CMK (cell line): Measurements from ENCODE around the gene ZNF727.
"Not testable (repeated sequence)": the region's sequence is repeated elsewhere in the genome, so short reads cannot be mapped to it uniquely, and the experiment has no call there.

ENCODE experiments used
- DNase-seq: peaks from one replicate; pipeline ENCODE4 v3.0.0-alpha.2; 2010; ENCODE audit warnings: low read depth

ZNF727 gene

GRCh38 chr7:64045301-64046040 is at the start of gene ZNF727:
ZNF727 (plus strand) TSS chr7:64045434; CDS start chr7:64045622, 188 bp downstream.
- DNase-seq = no peak

DNA sequence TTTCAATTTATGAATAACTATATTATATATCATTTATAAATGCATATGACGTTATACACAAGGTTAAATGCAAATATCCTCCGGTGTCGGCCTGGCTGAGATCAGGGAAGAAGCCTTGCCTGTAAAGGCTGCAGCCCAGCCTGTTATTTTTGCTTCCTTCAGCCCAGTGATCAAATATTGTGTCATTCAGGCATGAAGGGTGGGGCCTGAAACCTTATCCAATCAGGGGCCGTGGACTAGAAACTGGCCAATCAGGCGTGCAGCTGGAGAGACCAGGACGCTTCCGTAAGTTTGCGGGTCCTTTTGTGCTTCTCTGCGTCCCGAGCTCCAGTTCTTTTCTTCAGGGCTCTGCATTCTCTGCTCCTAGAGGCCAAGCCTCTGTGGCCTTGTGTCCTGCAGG is 46.7 kb upstream of the ZNF727 start, which contains the start of gene ZNF722:
TSS of gene ZNF722 (plus strand) at position 301 of the 400 bp plus-strand sequence. CDS start 113 bp downstream, outside the sequence.
- no peak for DNase-seq

DNA sequence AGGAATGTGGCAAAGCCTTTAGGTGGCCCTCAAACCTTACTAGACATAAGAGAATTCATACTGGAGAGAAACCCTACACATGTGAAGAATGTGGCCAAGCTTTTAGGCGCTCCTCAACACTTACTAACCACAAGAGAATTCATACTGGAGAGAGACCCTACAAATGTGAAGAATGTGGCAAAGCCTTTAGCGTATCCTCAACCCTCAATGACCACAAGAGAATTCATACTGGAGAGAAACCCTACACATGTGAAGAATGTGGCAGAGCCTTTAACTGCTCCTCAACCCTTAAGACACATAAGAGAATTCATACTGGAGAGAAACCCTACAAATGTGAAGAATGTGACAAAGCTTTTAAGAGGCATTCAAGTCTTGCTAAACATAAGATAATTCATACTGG is 29.7 kb upstream of the ZNF727 start:
- not testable (repeated sequence) for DNase-seq

DNA sequence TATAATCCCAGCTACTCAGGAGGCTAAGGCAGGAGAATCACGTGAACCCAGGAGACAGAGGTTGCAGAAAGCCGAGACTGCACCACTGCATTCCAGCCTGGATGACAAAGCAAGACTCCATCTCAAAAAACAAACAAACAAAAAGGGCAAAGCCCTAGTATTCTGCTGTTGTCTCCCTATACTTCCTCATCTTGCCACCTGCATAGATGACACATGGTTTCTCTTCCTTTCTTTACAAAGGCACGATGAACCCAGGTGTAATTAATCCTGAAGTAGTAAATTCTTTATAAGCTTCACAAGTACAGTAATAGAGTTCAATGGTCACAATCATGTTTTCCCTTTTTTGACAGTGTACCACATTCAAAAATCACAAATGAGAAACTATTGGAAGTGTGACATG is 9.8 kb upstream of the ZNF727 start:
- no peak for DNase-seq

- no peak for DNase-seq
Observed at GRCh38 chr7:64037095-64037494, 8.1 kb upstream of the ZNF727 start.

DNA sequence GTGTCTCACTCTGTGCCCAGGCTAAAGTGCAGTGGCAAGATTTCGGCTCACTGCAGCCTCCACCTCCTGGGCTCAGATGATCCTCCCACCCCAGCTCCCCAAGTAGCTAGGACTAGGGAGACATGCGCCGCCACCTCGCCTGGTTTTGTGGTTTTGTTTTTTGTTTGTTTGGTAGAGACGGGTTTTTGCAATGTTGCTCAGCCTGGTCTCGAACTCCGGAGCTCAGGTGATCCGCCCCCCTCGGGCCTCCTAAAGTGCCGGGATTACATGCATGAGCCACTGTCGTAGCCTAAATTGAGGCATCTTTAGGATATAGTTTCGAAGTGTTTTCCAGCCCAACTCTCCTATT is 781 bp downstream of the ZNF727 start:
- no peak for DNase-seq

DNA sequence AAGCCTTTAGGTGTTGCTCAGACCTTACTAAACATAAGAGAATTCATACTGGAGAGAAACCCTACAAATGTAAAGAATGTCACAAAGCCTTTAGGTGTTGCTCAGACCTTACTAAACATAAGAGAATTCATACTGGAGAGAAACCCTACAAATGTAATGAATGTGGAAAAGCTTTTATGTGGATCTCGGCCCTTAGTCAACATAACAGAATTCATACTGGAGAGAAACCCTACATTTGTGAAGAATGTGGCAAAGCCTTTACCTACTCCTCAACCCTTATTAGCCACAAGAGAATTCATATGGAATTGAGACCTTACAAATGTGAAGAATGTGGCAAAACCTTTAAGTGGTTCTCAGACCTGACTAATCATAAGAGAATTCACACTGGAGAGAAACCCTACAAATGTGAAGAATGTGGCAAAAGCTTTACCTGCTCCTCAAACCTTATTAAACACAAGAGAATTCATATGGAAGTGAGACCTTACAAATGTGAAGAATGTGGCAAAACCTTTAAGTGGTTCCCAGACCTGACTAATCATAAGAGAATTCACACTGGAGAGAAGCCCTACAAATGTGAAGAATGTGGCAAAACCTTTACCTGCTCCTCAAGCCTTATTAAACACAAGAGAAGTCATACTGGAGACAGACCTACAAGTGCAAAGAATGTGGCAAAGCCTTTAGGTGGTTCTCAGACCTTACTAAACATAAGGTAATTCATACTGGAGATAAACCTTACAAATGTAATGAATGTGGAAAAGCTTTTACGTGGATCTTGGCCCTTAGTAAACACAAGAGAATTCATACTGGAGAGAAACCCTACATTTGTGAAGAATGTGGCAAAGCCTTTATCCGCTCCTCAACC is 32.8 kb downstream of the ZNF727 start:
- not testable (repeated sequence) for DNase-seq

DNA sequence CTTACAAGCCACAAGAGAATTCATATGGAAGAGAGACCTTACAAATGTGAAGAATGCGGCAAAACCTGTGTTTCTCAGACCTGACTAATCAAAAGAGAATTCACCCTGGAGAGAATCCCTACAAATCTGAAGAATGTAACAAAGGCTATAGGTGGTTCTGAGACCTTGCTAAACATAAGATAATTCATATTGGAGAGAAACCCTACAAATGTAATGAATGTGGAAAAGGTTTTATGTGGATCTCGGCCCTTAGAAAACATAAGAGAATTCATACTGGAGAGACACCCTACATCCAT is 33.4 kb downstream of the ZNF727 start:
- DNase-seq = no peak

DNA sequence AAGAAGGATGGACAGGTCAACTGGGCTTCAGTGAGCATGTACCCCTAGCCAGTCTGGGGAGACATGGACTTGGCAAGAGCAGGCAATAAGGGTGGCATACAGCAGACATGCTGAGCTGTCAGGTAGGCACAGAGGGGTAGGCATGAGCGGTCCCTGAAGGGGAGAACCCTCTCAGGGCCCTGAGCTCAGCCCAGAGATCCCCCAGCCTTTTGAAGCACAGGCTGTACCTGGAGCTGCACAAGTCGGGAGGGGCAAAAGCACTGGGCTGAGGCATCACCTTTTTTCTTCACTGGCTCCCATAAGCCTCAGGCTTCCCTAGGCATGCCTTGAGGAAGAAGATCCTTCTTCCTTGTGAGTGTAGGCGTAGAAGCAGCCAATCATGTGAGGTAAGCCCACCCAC is 42.3 kb downstream of the ZNF727 start:
- DNase-seq = no peak

DNA sequence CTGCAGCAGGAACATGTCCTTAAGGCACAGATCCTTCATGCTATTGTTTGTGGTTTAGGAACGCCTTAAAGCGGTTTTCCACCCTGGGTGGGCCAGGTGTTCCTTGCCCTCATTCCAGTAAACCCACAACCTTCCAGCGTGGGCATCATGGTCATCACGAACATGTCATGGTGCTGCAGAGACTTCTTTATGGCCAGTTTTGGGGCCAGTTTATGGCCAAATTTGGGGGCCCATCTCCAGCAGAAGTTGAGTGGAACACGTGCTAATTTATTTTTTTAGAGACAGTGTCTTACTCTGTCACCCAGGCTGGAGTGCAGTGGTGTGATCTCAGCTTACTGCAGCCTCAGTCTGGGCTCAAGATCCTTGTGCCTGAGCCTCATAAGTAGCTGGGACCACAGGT is 43.6 kb downstream of the ZNF727 start:
- DNase-seq = not testable (repeated sequence)
